ENCODE measurements around the gene TMEM222. TPM values are rescaled to one million over a fixed set of nuclear protein-coding genes. Genes with fewer than 3 reads are reported as not detected.
A peak's percentile ranks its signal among the peaks of the same experiment; 100 is the strongest.

The TMEM222 gene
- total RNA-seq, 1 experiment from 2014 or later: 28.7 TPM

DNA sequence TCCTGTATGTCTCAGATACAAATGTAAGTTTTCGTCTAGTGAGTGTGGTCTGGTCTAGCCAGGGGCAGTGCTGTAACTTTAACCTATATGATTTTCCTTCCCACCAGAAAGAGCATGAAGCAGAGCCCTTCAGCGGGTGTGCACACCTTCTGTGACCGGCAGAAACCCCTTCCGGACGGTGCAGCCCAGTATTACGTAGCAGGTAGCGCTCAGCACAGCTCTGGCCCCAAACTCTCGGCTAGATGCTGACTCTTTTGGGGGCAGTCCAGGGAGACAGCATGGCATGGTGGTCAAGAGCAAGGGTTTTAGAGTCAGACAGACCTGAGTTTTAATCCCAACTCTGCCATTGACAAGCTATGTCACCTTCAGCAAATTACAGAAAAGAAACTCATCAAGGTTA is 28.0 kb upstream of the TMEM222 start (continued):
- TF ChIP-seq, protein P1, sequence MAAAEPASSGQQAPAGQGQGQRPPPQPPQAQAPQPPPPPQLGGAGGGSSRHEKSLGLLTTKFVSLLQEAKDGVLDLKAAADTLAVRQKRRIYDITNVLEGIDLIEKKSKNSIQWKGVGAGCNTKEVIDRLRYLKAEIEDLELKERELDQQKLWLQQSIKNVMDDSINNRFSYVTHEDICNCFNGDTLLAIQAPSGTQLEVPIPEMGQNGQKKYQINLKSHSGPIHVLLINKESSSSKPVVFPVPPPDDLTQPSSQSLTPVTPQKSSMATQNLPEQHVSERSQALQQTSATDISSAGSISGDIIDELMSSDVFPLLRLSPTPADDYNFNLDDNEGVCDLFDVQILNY (CRISPR knock-in tag; IDR thresholded peaks at IDR 0.05): no peak
- TF ChIP-seq, protein P2, sequence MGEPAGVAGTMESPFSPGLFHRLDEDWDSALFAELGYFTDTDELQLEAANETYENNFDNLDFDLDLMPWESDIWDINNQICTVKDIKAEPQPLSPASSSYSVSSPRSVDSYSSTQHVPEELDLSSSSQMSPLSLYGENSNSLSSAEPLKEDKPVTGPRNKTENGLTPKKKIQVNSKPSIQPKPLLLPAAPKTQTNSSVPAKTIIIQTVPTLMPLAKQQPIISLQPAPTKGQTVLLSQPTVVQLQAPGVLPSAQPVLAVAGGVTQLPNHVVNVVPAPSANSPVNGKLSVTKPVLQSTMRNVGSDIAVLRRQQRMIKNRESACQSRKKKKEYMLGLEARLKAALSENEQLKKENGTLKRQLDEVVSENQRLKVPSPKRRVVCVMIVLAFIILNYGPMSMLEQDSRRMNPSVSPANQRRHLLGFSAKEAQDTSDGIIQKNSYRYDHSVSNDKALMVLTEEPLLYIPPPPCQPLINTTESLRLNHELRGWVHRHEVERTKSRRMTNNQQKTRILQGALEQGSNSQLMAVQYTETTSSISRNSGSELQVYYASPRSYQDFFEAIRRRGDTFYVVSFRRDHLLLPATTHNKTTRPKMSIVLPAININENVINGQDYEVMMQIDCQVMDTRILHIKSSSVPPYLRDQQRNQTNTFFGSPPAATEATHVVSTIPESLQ (CRISPR knock-in tag; IDR thresholded peaks at IDR 0.05): no peak
- no peak for TF ChIP-seq EMX1 (CRISPR knock-in tag; IDR thresholded peaks at IDR 0.05)
- TF ChIP-seq TEAD4 (CRISPR knock-in tag; IDR thresholded peaks at IDR 0.05): no peak

DNA sequence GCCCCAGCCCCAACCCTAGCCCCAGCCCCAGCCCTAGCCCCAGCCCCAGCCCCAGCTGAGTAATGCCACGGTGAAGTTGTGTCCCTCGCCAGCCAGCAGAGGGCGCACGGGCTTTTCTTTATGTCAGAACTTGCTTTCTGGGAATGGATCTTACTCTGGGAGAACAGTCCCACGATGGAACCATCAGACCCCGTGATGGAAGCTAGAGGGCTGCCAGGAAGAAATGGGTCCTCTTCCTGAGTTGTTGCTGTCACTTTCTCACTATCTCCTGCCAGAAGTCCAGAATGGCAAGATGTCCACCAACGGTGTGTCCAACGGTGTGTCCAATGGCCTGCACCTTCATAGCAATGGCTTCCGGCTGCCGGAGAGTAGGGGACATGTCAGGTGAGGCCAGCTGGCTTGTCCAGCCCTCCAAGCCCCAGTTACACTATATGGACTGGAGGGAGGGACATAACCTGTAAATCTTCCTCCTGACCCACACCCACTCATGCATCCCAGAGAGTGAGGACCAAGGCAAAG is 25.1 kb upstream of the TMEM222 start:
- Mint-ChIP-seq H3K9me3 (no peaks in the 10 kb centered on the region), H3K4me3 (no peak overlapping the region), H3K27me3 (ENCODE audit: low read depth) (no peaks in the 10 kb centered on the region), H3K36me3 (no peaks in the 10 kb centered on the region; the same call in 1 of the 2 replicates), H3K27ac (no peak overlapping the region), H3K4me1 (peaks cover 18% of the 10 kb centered on the region)
- ATAC-seq (peak; percentile 54), DNase-seq (ENCODE audit: low spot score) (peak; percentile 90)
- TF ChIP-seq, protein P3, sequence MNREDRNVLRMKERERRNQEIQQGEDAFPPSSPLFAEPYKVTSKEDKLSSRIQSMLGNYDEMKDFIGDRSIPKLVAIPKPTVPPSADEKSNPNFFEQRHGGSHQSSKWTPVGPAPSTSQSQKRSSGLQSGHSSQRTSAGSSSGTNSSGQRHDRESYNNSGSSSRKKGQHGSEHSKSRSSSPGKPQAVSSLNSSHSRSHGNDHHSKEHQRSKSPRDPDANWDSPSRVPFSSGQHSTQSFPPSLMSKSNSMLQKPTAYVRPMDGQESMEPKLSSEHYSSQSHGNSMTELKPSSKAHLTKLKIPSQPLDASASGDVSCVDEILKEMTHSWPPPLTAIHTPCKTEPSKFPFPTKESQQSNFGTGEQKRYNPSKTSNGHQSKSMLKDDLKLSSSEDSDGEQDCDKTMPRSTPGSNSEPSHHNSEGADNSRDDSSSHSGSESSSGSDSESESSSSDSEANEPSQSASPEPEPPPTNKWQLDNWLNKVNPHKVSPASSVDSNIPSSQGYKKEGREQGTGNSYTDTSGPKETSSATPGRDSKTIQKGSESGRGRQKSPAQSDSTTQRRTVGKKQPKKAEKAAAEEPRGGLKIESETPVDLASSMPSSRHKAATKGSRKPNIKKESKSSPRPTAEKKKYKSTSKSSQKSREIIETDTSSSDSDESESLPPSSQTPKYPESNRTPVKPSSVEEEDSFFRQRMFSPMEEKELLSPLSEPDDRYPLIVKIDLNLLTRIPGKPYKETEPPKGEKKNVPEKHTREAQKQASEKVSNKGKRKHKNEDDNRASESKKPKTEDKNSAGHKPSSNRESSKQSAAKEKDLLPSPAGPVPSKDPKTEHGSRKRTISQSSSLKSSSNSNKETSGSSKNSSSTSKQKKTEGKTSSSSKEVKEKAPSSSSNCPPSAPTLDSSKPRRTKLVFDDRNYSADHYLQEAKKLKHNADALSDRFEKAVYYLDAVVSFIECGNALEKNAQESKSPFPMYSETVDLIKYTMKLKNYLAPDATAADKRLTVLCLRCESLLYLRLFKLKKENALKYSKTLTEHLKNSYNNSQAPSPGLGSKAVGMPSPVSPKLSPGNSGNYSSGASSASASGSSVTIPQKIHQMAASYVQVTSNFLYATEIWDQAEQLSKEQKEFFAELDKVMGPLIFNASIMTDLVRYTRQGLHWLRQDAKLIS (CRISPR knock-in tag; IDR thresholded peaks at IDR 0.05; ENCODE audit: borderline replicate concordance): no peak
- TF ChIP-seq, protein P4, sequence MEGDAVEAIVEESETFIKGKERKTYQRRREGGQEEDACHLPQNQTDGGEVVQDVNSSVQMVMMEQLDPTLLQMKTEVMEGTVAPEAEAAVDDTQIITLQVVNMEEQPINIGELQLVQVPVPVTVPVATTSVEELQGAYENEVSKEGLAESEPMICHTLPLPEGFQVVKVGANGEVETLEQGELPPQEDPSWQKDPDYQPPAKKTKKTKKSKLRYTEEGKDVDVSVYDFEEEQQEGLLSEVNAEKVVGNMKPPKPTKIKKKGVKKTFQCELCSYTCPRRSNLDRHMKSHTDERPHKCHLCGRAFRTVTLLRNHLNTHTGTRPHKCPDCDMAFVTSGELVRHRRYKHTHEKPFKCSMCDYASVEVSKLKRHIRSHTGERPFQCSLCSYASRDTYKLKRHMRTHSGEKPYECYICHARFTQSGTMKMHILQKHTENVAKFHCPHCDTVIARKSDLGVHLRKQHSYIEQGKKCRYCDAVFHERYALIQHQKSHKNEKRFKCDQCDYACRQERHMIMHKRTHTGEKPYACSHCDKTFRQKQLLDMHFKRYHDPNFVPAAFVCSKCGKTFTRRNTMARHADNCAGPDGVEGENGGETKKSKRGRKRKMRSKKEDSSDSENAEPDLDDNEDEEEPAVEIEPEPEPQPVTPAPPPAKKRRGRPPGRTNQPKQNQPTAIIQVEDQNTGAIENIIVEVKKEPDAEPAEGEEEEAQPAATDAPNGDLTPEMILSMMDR (IDR thresholded peaks at IDR 0.05): peak; percentile 75
- TF ChIP-seq KAT7 (CRISPR knock-in tag; IDR thresholded peaks at IDR 0.05; ENCODE audit: borderline replicate concordance): no peak
- ChIA-PET POLR2A (interaction anchor here (0.6 to 1.7 kb wide), 2 partner anchors 69 to 772 kb away, joined by 3 to 4 read pairs; no protein-coding TSS in a partner anchor), CTCF (interaction anchor here (0.5 to 9.0 kb wide), 91 partner anchors 9 to 429 kb away, joined by 3 to 260 read pairs (median 4); partner anchors contain the start of genes AHDC1, CD164L2, IFI6 and MAP3K6)

DNA sequence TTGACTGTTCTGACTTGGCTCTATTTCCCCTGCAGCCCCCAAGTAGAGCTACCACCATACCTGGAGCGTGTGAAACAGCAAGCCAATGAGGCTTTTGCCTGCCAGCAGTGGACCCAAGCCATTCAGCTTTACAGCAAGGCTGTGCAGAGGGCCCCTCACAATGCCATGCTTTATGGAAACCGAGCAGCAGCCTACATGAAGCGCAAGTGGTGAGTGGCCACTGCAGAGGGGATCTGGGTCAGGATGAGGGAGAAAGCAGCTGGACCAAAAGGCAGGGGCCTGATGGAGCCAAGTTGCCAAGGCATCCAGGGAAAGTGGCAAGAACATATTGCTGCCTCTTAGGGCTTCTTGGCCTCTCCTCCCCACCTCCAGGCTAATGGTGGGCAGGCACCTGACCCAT is 24.1 kb upstream of the TMEM222 start:
- Mint-ChIP-seq H3K36me3 (peaks cover 3% of the 10 kb centered on the region), H3K27ac (no peak overlapping the region)
- POLR2A ChIA-PET: no interaction called here

More for the DNA sequence above, 24.1 kb upstream of the TMEM222 start:
- Mint-ChIP-seq H3K9me3 (no peaks in the 10 kb centered on the region), H3K4me3 (no peak overlapping the region), H3K27me3 (ENCODE audit: low read depth) (no peaks in the 10 kb centered on the region), H3K4me1 (peaks cover 22% of the 10 kb centered on the region)
- TF ChIP-seq, protein P5, sequence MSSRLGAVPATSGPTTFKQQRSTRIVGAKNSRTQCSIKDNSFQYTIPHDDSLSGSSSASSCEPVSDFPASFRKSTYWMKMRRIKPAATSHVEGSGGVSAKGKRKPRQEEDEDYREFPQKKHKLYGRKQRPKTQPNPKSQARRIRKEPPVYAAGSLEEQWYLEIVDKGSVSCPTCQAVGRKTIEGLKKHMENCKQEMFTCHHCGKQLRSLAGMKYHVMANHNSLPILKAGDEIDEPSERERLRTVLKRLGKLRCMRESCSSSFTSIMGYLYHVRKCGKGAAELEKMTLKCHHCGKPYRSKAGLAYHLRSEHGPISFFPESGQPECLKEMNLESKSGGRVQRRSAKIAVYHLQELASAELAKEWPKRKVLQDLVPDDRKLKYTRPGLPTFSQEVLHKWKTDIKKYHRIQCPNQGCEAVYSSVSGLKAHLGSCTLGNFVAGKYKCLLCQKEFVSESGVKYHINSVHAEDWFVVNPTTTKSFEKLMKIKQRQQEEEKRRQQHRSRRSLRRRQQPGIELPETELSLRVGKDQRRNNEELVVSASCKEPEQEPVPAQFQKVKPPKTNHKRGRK (CRISPR knock-in tag; IDR thresholded peaks at IDR 0.05; ENCODE audit: borderline replicate concordance): no peak
- TF ChIP-seq, protein P1 (CRISPR knock-in tag; IDR thresholded peaks at IDR 0.05): no peak
- no peak for TF ChIP-seq ZNF671 (CRISPR knock-in tag; IDR thresholded peaks at IDR 0.05)
- no peak for TF ChIP-seq RELA (CRISPR knock-in tag; IDR thresholded peaks at IDR 0.05; ENCODE audit: borderline replicate concordance)
- no peak for ATAC-seq
- CTCF ChIA-PET: interaction anchor here (0.6 to 9.0 kb wide), 14 partner anchors 12 to 1567 kb away, joined by 3 to 260 read pairs (median 24); partner anchors contain the start of genes CD164L2 and MAP3K6
- DNase-seq (ENCODE audit: low spot score): no peak
